Activated naive CD4-positive, alpha-beta T cell treated with anti-CD3 and anti-CD28 coated beads, Interleukin-2, amount 10 ng/mL, durations not matched to agents 7 days and 5 days (primary cell): ENCODE results near the gene ANGPT4.
"Not testable (repeated sequence)": the region's sequence is repeated elsewhere in the genome, so short reads cannot be mapped to it uniquely, and the experiment has no call there.

ENCODE experiments used
- CTCF ChIA-PET: fragments of 350-600 bp; sonication (Branson Sonifier 250); formaldehyde crosslinking; loops from one replicate; lab custom pipeline; 2021; ENCODE audit warnings: antibody characterized with exemption; lab: Charles Lee
- DNase-seq: peaks from one replicate; pipeline ENCODE4 v3.0.0-alpha.2; 2020
- H3K27ac Mint-ChIP-seq: one replicate; pipeline ENCODE4 v1.8.0; 2021; ENCODE audit warnings: mild to moderate bottlenecking, moderate library complexity, mixed read lengths
- H3K27me3 Mint-ChIP-seq: one replicate; pipeline ENCODE4 v1.8.0; 2021; ENCODE audit warnings: mild to moderate bottlenecking, mixed read lengths
- H3K36me3 Mint-ChIP-seq: one replicate; pipeline ENCODE4 v1.8.0; 2021; ENCODE audit warnings: mixed read lengths
- H3K4me1 Mint-ChIP-seq: one replicate; pipeline ENCODE4 v1.8.0; 2021; ENCODE audit warnings: mixed read lengths
- H3K4me3 Mint-ChIP-seq: one replicate; pipeline ENCODE4 v1.8.0; 2021; ENCODE audit warnings: mild to moderate bottlenecking, moderate library complexity, mixed read lengths
- H3K9me3 Mint-ChIP-seq: one replicate; pipeline ENCODE4 v1.8.0; 2021; ENCODE audit warnings: mixed read lengths

Gene ANGPT4

DNA sequence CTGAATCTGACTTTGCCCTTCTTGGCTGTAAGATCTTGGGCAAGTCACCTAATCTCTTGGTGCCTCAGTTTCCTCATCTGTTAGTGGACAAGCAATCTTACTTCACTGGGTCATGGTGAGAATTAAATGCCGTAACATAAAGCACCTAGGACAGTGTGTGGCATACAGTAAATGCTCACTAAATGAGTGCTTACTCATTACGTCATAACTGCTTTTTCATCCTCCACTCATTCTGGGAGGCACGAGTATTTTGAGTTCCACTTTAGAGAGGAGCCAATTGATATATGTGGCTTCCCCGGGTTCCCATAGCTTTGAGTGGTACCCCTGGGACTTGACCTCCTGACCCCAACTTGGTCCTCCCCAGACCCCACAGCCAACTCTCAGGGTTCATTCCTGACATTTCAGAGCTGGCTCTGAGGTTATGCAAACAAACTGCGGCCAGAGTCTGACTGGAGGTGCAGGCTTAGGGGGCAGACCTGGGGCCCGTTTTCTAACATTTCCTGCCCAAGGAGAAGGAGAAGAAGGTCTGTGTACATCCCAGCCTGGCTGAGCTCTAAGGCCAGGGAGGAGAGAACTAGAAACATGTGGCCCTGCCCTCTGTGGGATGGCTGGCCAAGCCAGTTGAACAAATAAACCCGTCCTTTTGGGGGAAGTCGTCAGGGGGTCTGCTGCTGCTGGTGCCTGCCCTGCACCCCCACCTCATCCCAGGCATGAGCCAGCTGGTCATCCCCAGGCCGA lies 5.8 kb downstream of the ANGPT4 start:
- peaks cover 42% of the 10 kb centered on the region for H3K27me3 Mint-ChIP-seq
- no peaks in the 10 kb centered on the region for H3K9me3 Mint-ChIP-seq
- H3K4me1 Mint-ChIP-seq: peaks cover under 1% of the 10 kb centered on the region
- no peaks in the 10 kb centered on the region for H3K36me3 Mint-ChIP-seq
- CTCF ChIA-PET: interaction anchor here (0.6 to 1.1 kb wide), 2 partner anchors 22 to 46 kb away, joined by 3 read pairs; no protein-coding TSS in a partner anchor
- no peak overlapping the region for H3K4me3 Mint-ChIP-seq
- H3K27ac Mint-ChIP-seq: no peak overlapping the region
- no peak for DNase-seq

DNA sequence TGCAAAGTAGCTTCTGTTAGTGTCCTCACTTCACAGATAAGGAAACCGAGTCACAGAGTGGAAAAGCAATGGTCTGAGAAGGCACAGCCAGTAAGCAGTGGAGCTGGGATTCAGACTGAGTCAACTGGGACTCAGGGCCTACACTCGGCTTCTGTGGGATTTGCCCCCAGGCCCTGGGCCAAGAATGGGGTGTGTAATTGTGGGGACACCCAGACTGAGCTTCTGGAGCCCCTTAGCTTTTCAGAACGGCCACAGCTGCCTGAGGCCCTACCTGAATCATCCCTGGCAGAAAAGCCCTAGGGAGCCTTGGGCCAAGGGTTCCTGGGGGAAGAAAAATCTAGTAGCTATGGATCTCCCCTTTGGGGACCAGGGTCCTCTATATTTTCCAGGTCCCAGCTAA lies 6.5 kb downstream of the ANGPT4 start:
- Mint-ChIP-seq H3K9me3 (no peaks in the 10 kb centered on the region), H3K4me3 (no peak overlapping the region), H3K27me3 (peaks cover 36% of the 10 kb centered on the region), H3K27ac (no peak overlapping the region), H3K36me3 (no peaks in the 10 kb centered on the region), H3K4me1 (peaks cover 2% of the 10 kb centered on the region)
- CTCF ChIA-PET: interaction anchor here (1.1 kb wide), 1 partner anchor 46 kb away, joined by 3 read pairs; no protein-coding TSS in a partner anchor
- no peak for DNase-seq

DNA sequence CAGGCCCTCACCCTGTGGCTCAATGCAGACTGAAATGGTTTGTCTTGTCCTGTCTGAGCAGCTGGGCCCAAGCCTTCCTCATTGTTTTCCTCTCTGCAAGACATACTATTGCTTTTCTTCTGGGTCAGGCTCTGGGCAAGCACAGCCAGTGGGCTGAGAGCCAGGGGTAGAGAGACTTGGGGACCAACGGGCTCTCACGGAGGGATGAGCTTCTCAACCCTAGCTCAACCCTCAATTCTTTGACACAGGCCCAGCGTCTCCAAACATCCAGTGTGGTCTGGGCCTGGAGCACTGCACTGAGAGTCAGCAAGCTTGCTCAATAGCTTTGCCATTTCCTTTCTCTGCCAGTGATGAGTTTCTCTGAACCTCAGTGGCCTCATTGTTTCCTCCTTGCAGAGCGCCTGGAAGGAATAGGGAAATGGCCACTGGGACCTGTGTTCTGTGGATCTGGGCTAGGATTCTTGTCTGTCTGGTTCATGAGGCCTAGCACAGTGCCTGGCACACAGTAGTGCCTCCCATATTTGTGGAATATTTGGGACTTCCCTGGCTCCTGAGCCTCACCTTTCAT lies 9.3 kb downstream of the ANGPT4 start:
- Mint-ChIP-seq H3K4me3 (no peak overlapping the region), H3K27ac (no peak overlapping the region), H3K4me1 (peaks cover 2% of the 10 kb centered on the region), H3K36me3 (no peaks in the 10 kb centered on the region), H3K9me3 (no peaks in the 10 kb centered on the region), H3K27me3 (peaks cover 20% of the 10 kb centered on the region)
- DNase-seq: no peak
- CTCF ChIA-PET: interaction anchor here (1.3 kb wide), 1 partner anchor 73 kb away, joined by 3 read pairs; the partner anchor contains the start of gene FAM110A

- H3K9me3 Mint-ChIP-seq: no peaks in the 10 kb centered on the region
- H3K36me3 Mint-ChIP-seq: no peaks in the 10 kb centered on the region
- DNase-seq: no peak
- no peak overlapping the region for H3K4me3 Mint-ChIP-seq
- H3K27ac Mint-ChIP-seq: no peak overlapping the region
- H3K27me3 Mint-ChIP-seq: peaks cover 15% of the 10 kb centered on the region
- H3K4me1 Mint-ChIP-seq: peaks cover 2% of the 10 kb centered on the region
- CTCF ChIA-PET: interaction anchor here (1.3 kb wide), 1 partner anchor 73 kb away, joined by 3 read pairs; the partner anchor contains the start of gene FAM110A
Measured at GRCh38 chr20:906001-906520, 10.1 kb downstream of the ANGPT4 start.

GRCh38 chr20:905396-905961 lies 10.7 kb downstream of the ANGPT4 start:
- Mint-ChIP-seq H3K27me3 (peaks cover 10% of the 10 kb centered on the region), H3K27ac (no peak overlapping the region), H3K4me3 (no peak overlapping the region), H3K4me1 (peaks cover 2% of the 10 kb centered on the region), H3K9me3 (no peaks in the 10 kb centered on the region), H3K36me3 (no peaks in the 10 kb centered on the region)
- CTCF ChIA-PET: interaction anchor here (1.3 kb wide), 1 partner anchor 72 kb away, joined by 3 read pairs; the partner anchor contains the start of gene FAM110A
- DNase-seq: no peak

GRCh38 chr20:904039-904545 lies 12.0 kb downstream of the ANGPT4 start:
- H3K4me1 Mint-ChIP-seq: peaks cover 2% of the 10 kb centered on the region
- H3K27ac Mint-ChIP-seq: no peak overlapping the region
- peaks cover 7% of the 10 kb centered on the region for H3K27me3 Mint-ChIP-seq
- no peak overlapping the region for H3K4me3 Mint-ChIP-seq
- no peaks in the 10 kb centered on the region for H3K36me3 Mint-ChIP-seq
- DNase-seq: no peak
- CTCF ChIA-PET: no interaction called here
- H3K9me3 Mint-ChIP-seq: no peaks in the 10 kb centered on the region

DNA sequence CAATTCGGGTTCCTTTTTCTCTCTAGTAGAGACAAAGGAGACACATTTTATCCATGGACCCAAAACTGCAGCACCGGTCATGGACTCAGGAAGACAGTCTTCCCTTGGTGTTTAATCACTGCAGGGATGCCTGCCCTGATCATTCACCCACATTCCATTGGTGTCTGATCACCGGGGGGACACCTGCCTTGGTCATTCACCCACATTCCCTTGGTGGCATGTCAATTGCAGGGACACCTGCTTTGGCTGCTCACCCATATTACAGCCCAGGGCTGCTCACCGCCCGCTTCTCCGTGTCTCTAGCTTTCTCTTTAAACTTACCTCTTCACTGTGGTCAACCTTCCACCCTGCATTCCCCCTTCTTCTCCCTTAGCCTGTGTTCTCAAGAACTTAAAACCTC lies 18.7 kb downstream of the ANGPT4 start:
- not testable (repeated sequence) for H3K4me1 Mint-ChIP-seq
- H3K27me3 Mint-ChIP-seq: peaks cover 21% of the 10 kb centered on the region

DNA sequence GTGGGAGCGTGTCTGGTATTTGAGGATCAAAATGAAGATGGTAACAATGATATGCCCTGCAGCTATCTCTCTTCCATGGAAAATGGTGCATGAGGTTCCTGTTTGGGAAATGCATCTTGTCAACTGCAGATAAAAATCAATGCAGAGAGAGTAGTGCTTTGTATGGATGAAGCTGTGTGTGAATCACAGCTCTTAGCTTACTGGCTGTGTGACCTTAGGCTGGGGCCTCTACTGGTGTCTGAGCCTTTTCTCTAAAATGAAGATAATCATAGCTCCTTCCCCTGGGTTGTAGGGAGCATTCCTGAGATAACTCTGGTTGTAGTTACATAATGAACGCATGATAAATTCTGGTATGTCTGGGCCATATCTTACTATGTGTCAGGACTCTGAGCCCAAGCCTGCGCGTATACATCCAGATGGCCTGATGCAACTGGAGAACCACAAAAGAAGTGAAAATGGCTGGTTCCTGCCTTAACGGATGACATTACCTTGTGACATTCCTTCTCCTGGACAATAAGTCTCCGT lies 19.6 kb downstream of the ANGPT4 start:
- Mint-ChIP-seq H3K4me1 (peaks cover 3% of the 10 kb centered on the region), H3K27me3 (peaks cover 24% of the 10 kb centered on the region), H3K36me3 (no peaks in the 10 kb centered on the region), H3K4me3 (no peak overlapping the region), H3K9me3 (peaks cover 2% of the 10 kb centered on the region), H3K27ac (no peak overlapping the region)
- DNase-seq: no peak
- CTCF ChIA-PET: no interaction called here

More for the DNA sequence above, 18.7 kb downstream of the ANGPT4 start:
- CTCF ChIA-PET, H3K9me3 Mint-ChIP-seq, DNase-seq, H3K27ac Mint-ChIP-seq, H3K4me3 Mint-ChIP-seq, H3K36me3 Mint-ChIP-seq: not testable (repeated sequence)

- H3K36me3 Mint-ChIP-seq, H3K4me3 Mint-ChIP-seq, H3K9me3 Mint-ChIP-seq, H3K4me1 Mint-ChIP-seq, H3K27ac Mint-ChIP-seq, DNase-seq: not testable (repeated sequence)
- peaks cover 29% of the 10 kb centered on the region for H3K27me3 Mint-ChIP-seq
- CTCF ChIA-PET: interaction anchor here (0.6 kb wide), 1 partner anchor 40 kb away, joined by 3 read pairs; no protein-coding TSS in a partner anchor
Measured at GRCh38 chr20:892371-892770, 23.8 kb downstream of the ANGPT4 start.

DNA sequence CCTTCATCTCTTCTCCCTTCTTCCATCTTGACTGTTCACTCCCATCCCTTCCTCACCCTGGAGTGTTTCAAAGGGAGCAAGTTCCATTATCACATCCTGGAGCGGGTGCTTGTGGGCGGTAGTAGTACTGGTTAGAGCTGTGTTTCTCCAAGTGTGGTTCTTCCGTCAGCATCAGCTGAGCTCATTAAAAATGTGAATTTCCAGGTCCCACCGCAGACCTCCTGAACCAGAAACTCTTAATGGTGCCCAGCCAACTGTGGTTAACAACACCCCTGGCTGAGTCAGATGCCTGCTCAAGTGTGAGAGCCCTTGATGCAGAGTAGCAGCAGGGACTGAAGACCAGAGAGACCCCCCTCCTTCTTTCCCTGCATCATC lies 24.4 kb downstream of the ANGPT4 start:
- no peak overlapping the region for H3K4me3 Mint-ChIP-seq
- peaks cover 2% of the 10 kb centered on the region for H3K9me3 Mint-ChIP-seq
- DNase-seq: no peak
- no peak overlapping the region for H3K27ac Mint-ChIP-seq
- CTCF ChIA-PET: interaction anchor here (2.6 kb wide), 1 partner anchor 64 kb away, joined by 6 read pairs; no protein-coding TSS in a partner anchor
- peaks cover 25% of the 10 kb centered on the region for H3K27me3 Mint-ChIP-seq
- H3K4me1 Mint-ChIP-seq: peaks cover 3% of the 10 kb centered on the region
- no peaks in the 10 kb centered on the region for H3K36me3 Mint-ChIP-seq

DNA sequence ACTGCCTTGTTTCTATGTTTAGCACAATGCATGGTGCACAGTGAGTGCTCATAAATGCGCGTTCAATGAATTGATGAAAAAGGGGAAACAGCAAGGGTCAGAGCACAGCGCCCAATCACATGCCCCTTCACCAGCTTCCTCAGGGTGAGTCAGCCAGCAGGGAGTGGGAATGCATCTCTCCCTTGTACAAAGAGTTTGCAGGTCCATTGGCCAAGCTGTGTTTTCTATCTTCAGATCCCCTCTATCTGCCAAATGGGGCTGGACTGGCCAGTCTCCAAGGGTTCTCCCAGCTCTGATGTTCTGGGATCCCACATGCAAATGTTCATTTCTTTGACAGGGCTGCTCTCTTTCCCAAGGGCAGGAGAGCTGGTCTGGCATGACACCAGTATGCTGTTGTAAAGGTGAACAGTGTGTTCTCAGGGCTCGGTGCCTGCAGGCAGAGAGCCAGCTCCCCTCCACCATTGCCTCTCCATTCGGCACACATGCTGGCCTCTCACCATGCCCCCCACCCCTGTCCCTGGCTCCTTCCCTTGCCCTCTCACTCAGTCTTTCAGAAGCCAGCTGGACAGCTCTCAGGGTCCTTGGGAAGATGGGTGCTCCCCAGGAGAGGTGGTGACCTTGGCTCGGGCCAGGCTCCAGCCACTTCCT lies 25.0 kb downstream of the ANGPT4 start:
- no peak for DNase-seq
- H3K36me3 Mint-ChIP-seq: no peaks in the 10 kb centered on the region
- no peak overlapping the region for H3K27ac Mint-ChIP-seq
- no peak overlapping the region for H3K4me3 Mint-ChIP-seq
- CTCF ChIA-PET: interaction anchor here (2.6 kb wide), 1 partner anchor 65 kb away, joined by 6 read pairs; no protein-coding TSS in a partner anchor
- H3K27me3 Mint-ChIP-seq: peaks cover 25% of the 10 kb centered on the region
- peaks cover 3% of the 10 kb centered on the region for H3K4me1 Mint-ChIP-seq
- H3K9me3 Mint-ChIP-seq: peaks cover under 1% of the 10 kb centered on the region

GRCh38 chr20:890666-891057 lies 25.5 kb downstream of the ANGPT4 start:
- Mint-ChIP-seq H3K27me3 (peaks cover 29% of the 10 kb centered on the region), H3K4me3 (no peak overlapping the region), H3K36me3 (no peaks in the 10 kb centered on the region), H3K9me3 (no peaks in the 10 kb centered on the region), H3K27ac (no peak overlapping the region), H3K4me1 (peaks cover 3% of the 10 kb centered on the region)
- DNase-seq: no peak
- CTCF ChIA-PET: interaction anchor here (2.6 kb wide), 1 partner anchor 65 kb away, joined by 6 read pairs; no protein-coding TSS in a partner anchor

DNA sequence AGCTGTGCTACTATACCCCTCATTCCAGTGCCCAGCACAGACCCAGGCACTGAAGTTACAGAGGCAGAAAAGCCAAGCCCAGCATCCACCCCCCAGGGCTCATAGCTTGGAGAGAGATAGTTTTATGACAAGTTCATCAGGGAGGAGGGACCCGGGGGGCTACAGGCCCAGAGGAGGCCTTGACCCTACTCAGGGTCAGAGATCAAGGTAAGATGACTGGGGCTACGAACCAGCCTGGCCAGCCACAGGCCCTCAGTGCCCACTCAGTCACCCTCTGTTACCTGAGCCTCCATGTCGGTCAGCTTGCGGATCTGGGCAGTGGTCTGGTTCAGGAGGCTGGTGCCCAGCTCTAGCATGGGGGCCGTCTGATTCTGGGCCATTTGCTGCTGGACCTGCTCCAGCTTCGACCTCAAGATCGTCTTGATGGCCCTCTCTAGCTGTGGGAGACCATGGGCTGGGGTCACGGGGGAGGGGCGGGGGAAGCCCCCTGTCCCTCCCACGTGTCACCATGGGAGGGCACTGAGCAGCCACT lies 26.1 kb downstream of the ANGPT4 start:
- Mint-ChIP-seq H3K27ac (no peak overlapping the region), H3K4me1 (peaks cover 9% of the 10 kb centered on the region)
- CTCF ChIA-PET: interaction anchor here (1.9 to 2.6 kb wide), 2 partner anchors 66 to 71 kb away, joined by 4 to 6 read pairs; no protein-coding TSS in a partner anchor

More for the DNA sequence above, 26.1 kb downstream of the ANGPT4 start:
- H3K9me3 Mint-ChIP-seq: no peaks in the 10 kb centered on the region
- H3K36me3 Mint-ChIP-seq: no peaks in the 10 kb centered on the region
- peaks cover 35% of the 10 kb centered on the region for H3K27me3 Mint-ChIP-seq
- H3K4me3 Mint-ChIP-seq: no peak overlapping the region
- no peak for DNase-seq
